Erythroblast (primary cell): ENCODE results near the gene CCL23.

Source experiments
- GATA1 ChIP-seq: IDR thresholded peaks from 2 replicates; pipeline ENCODE4 v1.6.1; 2011; ENCODE audit warnings: low read depth, mild to moderate bottlenecking, control low read depth, low read length, moderate library complexity
- POLR2A ChIP-seq: IDR thresholded peaks from 2 replicates; pipeline ENCODE4 v1.6.1; 2011; ENCODE audit warnings: mild to moderate bottlenecking, low read length

DNA sequence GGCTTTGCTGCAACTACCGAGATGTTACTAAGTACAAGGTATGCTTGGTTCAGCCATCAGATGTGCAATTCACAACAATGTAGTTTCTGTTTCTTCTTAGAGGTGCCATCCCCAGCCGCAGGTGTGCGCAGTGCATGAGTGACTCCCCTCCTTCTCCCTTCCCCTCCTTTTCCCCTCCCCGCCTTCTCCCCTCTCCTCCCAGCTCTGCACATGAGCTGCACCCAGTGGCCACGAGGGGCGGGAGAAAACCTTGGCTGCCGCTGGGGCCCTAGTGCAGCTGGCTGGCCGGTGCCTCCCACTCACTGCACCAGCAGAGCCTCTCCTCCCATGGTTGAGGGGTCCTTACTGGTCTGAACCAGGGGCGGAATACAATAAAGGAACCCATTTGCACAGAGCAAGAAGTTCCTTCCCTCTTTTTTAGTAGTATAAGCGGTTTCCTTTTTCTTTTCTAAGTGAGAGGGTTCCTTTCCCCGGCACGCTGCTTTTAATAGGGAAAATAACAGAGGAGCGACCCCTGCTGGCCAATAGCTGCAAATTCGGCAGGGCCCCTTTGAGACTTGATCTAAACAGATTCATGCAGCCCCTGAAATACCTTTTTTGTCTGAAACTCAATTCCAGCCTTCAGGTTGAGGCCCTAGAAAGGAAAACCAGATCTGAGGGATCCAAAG lies 8.6 kb downstream of the CCL23 start:
- TF ChIP-seq POLR2A (no peak), GATA1 (no peak)
